Adrenal gland (tissue), 12 donors: ENCODE results near the gene PCMTD2. TPM values are rescaled to one million over a fixed set of nuclear protein-coding genes. Genes with fewer than 3 reads are reported as not detected.

Source experiments
- DNase-seq, 7 donors: peaks; one replicate each; pipeline ENCODE4 v3.0.0-alpha.2; 2019 to 2020
- H3K27ac ChIP-seq, 5 donors: fragments of 200-600 bp; sonication (generic) in 4 of 5; 1 replicate in 3 of 5; 2 replicates in 2 of 5; pipeline versions ENCODE4 v1.5.1 to v1.8.0; 2016 to 2020; ENCODE audit warnings: mild to moderate bottlenecking in 1 of 5
- H3K27me3 ChIP-seq: fragments of 200-600 bp; 2 replicates; pipeline ENCODE4 v1.8.0; 2021
- H3K36me3 ChIP-seq, 2 donors: fragments of 200-600 bp; replicated peaks in 1 of 2; 1 replicate in 1 of 2; 2 replicates in 1 of 2; pipeline versions ENCODE4 v1.5.1 to v1.8.0; 2018 to 2022
- H3K4me1 ChIP-seq, 2 donors: fragments of 200-600 bp; replicated peaks in 1 of 2; 1 replicate in 1 of 2; 2 replicates in 1 of 2; pipeline versions ENCODE4 v1.5.1 to v1.8.0; 2018 to 2021
- H3K4me3 ChIP-seq, 4 donors: fragments of 200-600 bp; sonication (generic) in 3 of 4; one replicate each; pipeline ENCODE4 v1.5.1; 2016 to 2018
- H3K9me3 ChIP-seq, 3 donors: fragments of 200-600 bp; sonication (generic) in 1 of 3; replicated peaks in 1 of 3; 1 replicate in 2 of 3; 2 replicates in 1 of 3; pipeline versions ENCODE4 v1.5.1 to v1.8.0; 2016 to 2021
- CTCF ChIP-seq, 6 experiments: fragments of 450-650 bp in 4 of 6; fragments of 200-600 bp in 2 of 6; sonication (generic) in 1 of 6; IDR thresholded peaks; 1 replicate in 5 of 6; 2 replicates in 1 of 6; pipeline versions ENCODE4 v1.5.1 to v1.8.0; 2016 to 2021; ENCODE audit warnings: antibody characterized with exemption in 6 of 6, mild to moderate bottlenecking in 2 of 6, moderate library complexity in 1 of 6
- POLR2A ChIP-seq, 2 donors: fragments of 450-650 bp; IDR thresholded peaks; one replicate each; pipeline ENCODE4 v1.6.1; 2017; ENCODE audit warnings: antibody characterized with exemption in 2 of 2, mild to moderate bottlenecking in 2 of 2, moderate library complexity in 1 of 2
- WGBS, 4 donors: extraction: QIAGEN DNeasy Blood & Tissue Kit in 2 of 4; methylation state at CpG; one replicate each; pipeline versions ENCODE4 v1.1.5 to v1.1.7; 2013 to 2017; 5-methylcytosine and 5-hydroxymethylcytosine counted together
- intact Hi-C, 2 donors: fragments of 100-400 bp; cut with DNase I; formaldehyde crosslinking; loops; one replicate each; pipeline versions ENCODE4 v1.14.1 to v1.15.0; 2022 to 2023
- polyA plus RNA-seq, 3 donors: library from polyadenylated mRNA; stranded (reverse); fragments of 200-250 nt in 2 of 3; fragments of 350-450 nt in 1 of 3; fragmentation: Illumina TruSeq in 1 of 3; extraction: RNeasy Lipid Tissue Mini Kit (QIAGEN cat#74804) in 1 of 3; gene quantifications; one replicate each; pipeline ENCODE4 v1.2.3, GENCODE V29; 2013 to 2014
- total RNA-seq, 9 donors: library from RNA; depleted of rRNA in 4 of 9; stranded (reverse); fragments of >200 nt in 4 of 9; fragments of 120-200 nt in 1 of 9; fragmentation: NEBNext Ultra II Directional in 1 of 9; extraction: Animal tissue kit (Norgen Biotek cat#: 25700) in 1 of 9; gene quantifications; one replicate each; pipeline versions ENCODE4 v1.1.0 to v1.2.4, GENCODE V29; 2013 to 2023
- donor health status: healthy with polysubstance abuse.
- donor health status: Bipolar disorder and iron deficiency.
- donor health status: DM: yes; HTN: yes; CAD: no.
- donor health status: DM: no; HTN: no; CAD: no.
- donor health status: DM: no; HTN: no; CAD: no.
- donor health status: DM: yes; HTN: yes; CAD: no.

The PCMTD2 gene
- total and polyA plus RNA-seq, 12 donors, result 32.0 to 120 (median 62.5) TPM

GRCh38 chr20:64207641-64208590 is 47.6 kb upstream of the PCMTD2 start:
- no peak for TF ChIP-seq CTCF (IDR thresholded peaks at IDR 0.05)
- no peak for TF ChIP-seq POLR2A (IDR thresholded peaks at IDR 0.05)
- H3K36me3 ChIP-seq, result no peaks in the 10 kb centered on the region
- peaks cover 28 to 29% of the 10 kb centered on the region in 2 donors for H3K4me1 ChIP-seq
- no peak overlapping the region for H3K27ac ChIP-seq
- H3K9me3 ChIP-seq, result no peaks in the 10 kb centered on the region
- WGBS, 4 donors, result 91 to 93% (median 92%) methylated on average over 16 to 25 of the region's 25 CpGs
- DNase-seq, result no peak
- H3K4me3 ChIP-seq, result no peak overlapping the region
- intact Hi-C loops, result no loop called here
- no peaks in the 10 kb centered on the region for H3K27me3 ChIP-seq

- Histone ChIP-seq H3K4me1 (peaks cover 40 to 41% of the 10 kb centered on the region in 2 donors), H3K9me3 (no peaks in the 10 kb centered on the region), H3K27ac (no peak overlapping the region), H3K4me3 (no peak overlapping the region), H3K36me3 (no peaks in the 10 kb centered on the region), H3K27me3 (no peaks in the 10 kb centered on the region)
- WGBS, 4 donors, result 87 to 98% (median 95%) methylated on average over 5 to 7 of the region's 7 CpGs
- TF ChIP-seq CTCF (IDR thresholded peaks at IDR 0.05) (no peak), POLR2A (IDR thresholded peaks at IDR 0.05) (no peak)
- intact Hi-C loops, result no loop called here
- DNase-seq, result no peak
Measured at GRCh38 chr20:64209148-64209547, 46.4 kb upstream of the PCMTD2 start.

- peak overlapping the region in 4 of 5 donors; percentile 1 to 92 (median 75) for H3K27ac ChIP-seq
- no peaks in the 10 kb centered on the region for H3K36me3 ChIP-seq
- H3K9me3 ChIP-seq, result no peaks in the 10 kb centered on the region
- WGBS, 4 donors, result 47 to 54% (median 50%) methylated on average over 5 to 15 of the region's 15 CpGs
- intact Hi-C loops, result no loop called here
- H3K27me3 ChIP-seq, result no peaks in the 10 kb centered on the region
- peak; percentile 65 to 84 (median 73) for DNase-seq
- peaks cover 52 to 56% of the 10 kb centered on the region in 2 donors for H3K4me1 ChIP-seq
- no peak for TF ChIP-seq POLR2A (IDR thresholded peaks at IDR 0.05)
- TF ChIP-seq CTCF (IDR thresholded peaks at IDR 0.05), result no peak
- no peak overlapping the region for H3K4me3 ChIP-seq
Measured at GRCh38 chr20:64210656-64211369, 44.7 kb upstream of the PCMTD2 start.
